HEK293 (cell line): ENCODE measurements around the gene MMP24OS.

Experiments
- ZBTB10 ChIP-seq: fragments of 450-650 bp; formaldehyde crosslinking; IDR thresholded peaks from 2 replicates; pipeline ENCODE4 v1.5.1; 2016; ENCODE audit warnings: missing biosample characterization, missing genetic modification characterization
- ZNF501 ChIP-seq: fragments of 450-650 bp; formaldehyde crosslinking; IDR thresholded peaks from 2 replicates; pipeline ENCODE4 v1.5.1; 2016; ENCODE audit warnings: missing biosample characterization, missing genetic modification characterization
- ZNF639 ChIP-seq: fragments of 450-650 bp; formaldehyde crosslinking; IDR thresholded peaks from 2 replicates; pipeline ENCODE4 v1.5.1; 2016; ENCODE audit warnings: missing biosample characterization, missing genetic modification characterization
- ZNF747 ChIP-seq: fragments of 450-650 bp; formaldehyde crosslinking; IDR thresholded peaks from 2 replicates; pipeline ENCODE4 v1.5.1; 2016; ENCODE audit warnings: missing biosample characterization, missing genetic modification characterization
- TF ChIP-seq, protein P1 (sequence below): fragments of 450-650 bp; formaldehyde crosslinking; IDR thresholded peaks from 2 replicates; pipeline ENCODE4 v1.5.1; 2017; ENCODE audit warnings: missing biosample characterization, mild to moderate bottlenecking, missing genetic modification characterization, moderate library complexity
- TF ChIP-seq, protein P2 (sequence below): fragments of 450-650 bp; formaldehyde crosslinking; IDR thresholded peaks from 2 replicates; pipeline ENCODE4 v1.5.1; 2016; ENCODE audit warnings: missing biosample characterization, missing genetic modification characterization

DNA sequence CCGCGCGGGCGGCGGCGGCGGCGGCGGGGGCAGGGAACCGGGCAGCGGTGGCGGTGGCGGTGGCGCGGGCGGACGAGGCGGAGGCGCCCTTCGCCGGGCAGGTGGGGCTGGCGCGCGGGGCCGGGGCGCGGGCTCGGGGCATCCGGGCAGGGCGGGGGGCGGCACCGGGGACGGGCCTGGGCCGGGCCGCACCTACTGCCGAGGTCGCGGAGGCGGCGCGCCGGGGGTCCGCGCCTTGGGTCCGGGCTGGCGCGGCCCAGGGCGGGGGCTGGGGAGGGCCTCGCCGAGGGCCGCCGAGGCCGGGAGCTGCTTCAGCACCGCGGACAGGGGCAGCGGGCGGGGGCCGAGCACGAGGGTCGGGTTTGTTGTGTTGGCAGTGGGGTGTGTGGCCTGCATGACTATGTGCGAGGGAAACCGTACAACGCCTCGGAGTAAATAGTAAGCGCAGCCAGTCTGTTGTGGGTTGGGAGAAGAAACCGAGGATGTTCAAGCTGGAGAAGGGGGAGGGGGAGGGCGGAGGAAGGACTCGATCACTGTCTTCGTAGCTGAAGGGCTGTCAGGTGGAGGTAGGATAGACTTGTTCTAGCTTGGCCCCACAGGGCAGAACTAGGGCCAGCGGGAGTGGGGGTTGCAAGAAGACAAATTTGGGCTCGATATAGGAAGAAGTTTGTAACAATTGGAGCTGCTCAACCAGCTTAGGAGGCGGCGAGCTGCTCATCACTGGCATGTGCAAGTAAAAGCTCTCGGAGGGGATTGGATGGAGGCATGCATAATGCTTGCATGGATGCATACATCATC is 50.8 kb downstream of the MMP24OS start:
- no peak for TF ChIP-seq ZNF639 (tag by site-specific recombination)
- TF ChIP-seq, protein P1, sequence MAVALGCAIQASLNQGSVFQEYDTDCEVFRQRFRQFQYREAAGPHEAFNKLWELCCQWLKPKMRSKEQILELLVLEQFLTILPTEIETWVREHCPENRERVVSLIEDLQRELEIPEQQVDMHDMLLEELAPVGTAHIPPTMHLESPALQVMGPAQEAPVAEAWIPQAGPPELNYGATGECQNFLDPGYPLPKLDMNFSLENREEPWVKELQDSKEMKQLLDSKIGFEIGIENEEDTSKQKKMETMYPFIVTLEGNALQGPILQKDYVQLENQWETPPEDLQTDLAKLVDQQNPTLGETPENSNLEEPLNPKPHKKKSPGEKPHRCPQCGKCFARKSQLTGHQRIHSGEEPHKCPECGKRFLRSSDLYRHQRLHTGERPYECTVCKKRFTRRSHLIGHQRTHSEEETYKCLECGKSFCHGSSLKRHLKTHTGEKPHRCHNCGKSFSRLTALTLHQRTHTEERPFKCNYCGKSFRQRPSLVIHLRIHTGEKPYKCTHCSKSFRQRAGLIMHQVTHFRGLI (tag by site-specific recombination), result no peak
- TF ChIP-seq, protein P2, sequence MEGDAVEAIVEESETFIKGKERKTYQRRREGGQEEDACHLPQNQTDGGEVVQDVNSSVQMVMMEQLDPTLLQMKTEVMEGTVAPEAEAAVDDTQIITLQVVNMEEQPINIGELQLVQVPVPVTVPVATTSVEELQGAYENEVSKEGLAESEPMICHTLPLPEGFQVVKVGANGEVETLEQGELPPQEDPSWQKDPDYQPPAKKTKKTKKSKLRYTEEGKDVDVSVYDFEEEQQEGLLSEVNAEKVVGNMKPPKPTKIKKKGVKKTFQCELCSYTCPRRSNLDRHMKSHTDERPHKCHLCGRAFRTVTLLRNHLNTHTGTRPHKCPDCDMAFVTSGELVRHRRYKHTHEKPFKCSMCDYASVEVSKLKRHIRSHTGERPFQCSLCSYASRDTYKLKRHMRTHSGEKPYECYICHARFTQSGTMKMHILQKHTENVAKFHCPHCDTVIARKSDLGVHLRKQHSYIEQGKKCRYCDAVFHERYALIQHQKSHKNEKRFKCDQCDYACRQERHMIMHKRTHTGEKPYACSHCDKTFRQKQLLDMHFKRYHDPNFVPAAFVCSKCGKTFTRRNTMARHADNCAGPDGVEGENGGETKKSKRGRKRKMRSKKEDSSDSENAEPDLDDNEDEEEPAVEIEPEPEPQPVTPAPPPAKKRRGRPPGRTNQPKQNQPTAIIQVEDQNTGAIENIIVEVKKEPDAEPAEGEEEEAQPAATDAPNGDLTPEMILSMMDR (tag by site-specific recombination), result no peak
- TF ChIP-seq ZBTB10, result no peak
- TF ChIP-seq ZNF747, result no peak
- no peak for TF ChIP-seq ZNF501 (tag by site-specific recombination)
